Stimulated activated CD4-positive, alpha-beta T cell treated with anti-CD3 and anti-CD28 coated beads, Interleukin-4, amount 100 ng/mL, for 1 hour (primary cell): ENCODE measurements around the gene SLC15A5.

Experiments
- DNase-seq: peaks from one replicate; pipeline ENCODE4 v3.0.0-alpha.2; 2020

Gene SLC15A5

GRCh38 chr12:16258963-16259362 lies 18.5 kb downstream of the SLC15A5 start:
- no peak for DNase-seq

GRCh38 chr12:16246264-16246663 lies 31.2 kb downstream of the SLC15A5 start:
- DNase-seq = no peak

- DNase-seq = no peak
Measured at GRCh38 chr12:16245209-16245608, 32.3 kb downstream of the SLC15A5 start.

GRCh38 chr12:16243487-16244412 lies 33.7 kb downstream of the SLC15A5 start:
- no peak for DNase-seq

- no peak for DNase-seq
Measured at GRCh38 chr12:16241346-16241745, 36.1 kb downstream of the SLC15A5 start.

GRCh38 chr12:16238661-16239060 lies 38.8 kb downstream of the SLC15A5 start:
- DNase-seq = no peak

GRCh38 chr12:16229676-16230075 lies 47.8 kb downstream of the SLC15A5 start:
- DNase-seq = no peak

GRCh38 chr12:16228067-16228466 lies 49.4 kb downstream of the SLC15A5 start:
- no peak for DNase-seq

- no peak for DNase-seq
Measured at GRCh38 chr12:16225692-16226091, 51.8 kb downstream of the SLC15A5 start.

- no peak for DNase-seq
Measured at GRCh38 chr12:16224196-16224595, 53.3 kb downstream of the SLC15A5 start.

GRCh38 chr12:16221776-16222175 lies 55.7 kb downstream of the SLC15A5 start:
- DNase-seq = no peak

GRCh38 chr12:16220120-16220519 lies 57.4 kb downstream of the SLC15A5 start:
- DNase-seq = no peak

- DNase-seq = no peak
Measured at GRCh38 chr12:16218934-16219751, 58.3 kb downstream of the SLC15A5 start.

GRCh38 chr12:16218234-16218633 lies 59.3 kb downstream of the SLC15A5 start:
- DNase-seq = no peak

- DNase-seq = no peak
Measured at GRCh38 chr12:16211731-16212130, 65.8 kb downstream of the SLC15A5 start.

GRCh38 chr12:16198884-16199283 lies 78.6 kb downstream of the SLC15A5 start:
- DNase-seq = no peak

GRCh38 chr12:16197600-16197999 lies 79.9 kb downstream of the SLC15A5 start:
- DNase-seq = no peak

GRCh38 chr12:16189849-16190248 lies 87.6 kb downstream of the SLC15A5 start:
- no peak for DNase-seq

- DNase-seq = no peak
Measured at GRCh38 chr12:16187660-16188059, 89.8 kb downstream of the SLC15A5 start.

GRCh38 chr12:16184681-16185080 lies 92.8 kb downstream of the SLC15A5 start:
- DNase-seq = no peak

GRCh38 chr12:16183541-16183940 lies 93.9 kb downstream of the SLC15A5 start:
- no peak for DNase-seq

- DNase-seq = no peak
Measured at GRCh38 chr12:16175840-16176239, 101.6 kb downstream of the SLC15A5 start.

GRCh38 chr12:16174282-16174681 lies 103.2 kb downstream of the SLC15A5 start:
- DNase-seq = no peak

GRCh38 chr12:16171348-16171747 lies 106.1 kb downstream of the SLC15A5 start:
- DNase-seq = no peak
